Pancreas (tissue), 10 donors: ENCODE data around the gene C19orf44. TPM values are rescaled to one million over a fixed set of nuclear protein-coding genes. Genes with fewer than 3 reads are reported as not detected.
A peak's percentile ranks its signal among the peaks of the same experiment; 100 is the strongest.

Source experiments
- ATAC-seq, 4 donors: fragments of 200-7000 bp; cut with Tn5 transposase; one replicate each; pipeline versions ENCODE4 v1.8.0 to v1.9.1; 2020; ENCODE audit warnings: mild to moderate bottlenecking in 4 of 4, moderate library complexity in 4 of 4
- DNase-seq, 6 donors: peaks; one replicate each; pipeline ENCODE4 v3.0.0-alpha.2; 2020
- FAIRE-seq: peaks from 2 replicates; lab custom pipeline; 2012; peaks lifted over from hg19 to GRCh38; lab: Jason Lieb, UNC
- H3K27ac ChIP-seq, 4 donors: fragments of 200-600 bp; sonication (generic); 1 replicate in 3 of 4; 2 replicates in 1 of 4; pipeline versions ENCODE4 v1.5.0 to v1.8.0; 2020
- H3K27me3 ChIP-seq, 4 donors: fragments of 200-600 bp; one replicate each; pipeline ENCODE4 v1.8.0; 2021
- H3K36me3 ChIP-seq, 3 donors: fragments of 200-600 bp; sonication (generic) in 1 of 3; one replicate each; pipeline versions ENCODE4 v1.5.0 to v1.8.0; 2020 to 2021
- H3K4me1 ChIP-seq, 3 donors: fragments of 200-600 bp; one replicate each; pipeline ENCODE4 v1.8.0; 2021
- H3K4me3 ChIP-seq, 4 donors: fragments of 200-600 bp; sonication (generic) in 2 of 4; one replicate each; pipeline versions ENCODE4 v1.5.0 to v1.8.0; 2020 to 2021
- H3K9me3 ChIP-seq, 4 donors: fragments of 200-600 bp; one replicate each; pipeline ENCODE4 v1.8.0; 2021
- CTCF ChIP-seq, 4 donors: fragments of 200-600 bp; sonication (generic) in 3 of 4; IDR thresholded peaks; one replicate each; pipeline versions ENCODE4 v1.5.0 to v1.8.0; 2021; ENCODE audit warnings: antibody characterized with exemption in 4 of 4
- WGBS, 2 donors: extraction: QIAGEN DNeasy Blood & Tissue Kit; methylation state at CpG; one replicate each; pipeline ENCODE4 v1.1.7; 2013; 5-methylcytosine and 5-hydroxymethylcytosine counted together
- intact Hi-C, 3 donors: fragments of 100-400 bp; cut with DNase I; formaldehyde crosslinking; loops; one replicate each; pipeline versions ENCODE4 v1.11.1 to v1.14.2; 2022
- polyA plus RNA-seq, 2 donors: library from polyadenylated mRNA; stranded (reverse); fragments of 200-250 nt; gene quantifications; one replicate each; pipeline ENCODE4 v1.2.3, GENCODE V29; 2013
- total RNA-seq, 6 donors: library from RNA; stranded (reverse); fragmentation: NEBNext Ultra II Directional in 4 of 6; extraction: Animal tissue kit (Norgen Biotek cat#: 25700) in 4 of 6; gene quantifications; one replicate each; pipeline versions ENCODE4 v1.2.1 to v1.2.4, GENCODE V29; 2021 to 2023
- donor health status: healthy with polysubstance abuse.
- donor health status: DM: no; HTN: no; CAD: no; lungs with moderate emphysema.
- donor health status: DM: no; HTN: no; CAD: no.
- donor health status: control.
- donor health status: control.
- donor health status: Bipolar disorder and iron deficiency.
- donor health status: DM: yes; HTN: yes; CAD: no.
- donor health status: DM: no; HTN: no; CAD: no.
- donor health status: DM: no; HTN: no; CAD: no.
- donor health status: DM: yes; HTN: yes; CAD: no.

The C19orf44 gene
- total and polyA plus RNA-seq, 8 donors, result 1.9 to 7.4 (median 3.6) TPM

GRCh38 chr19:16569609-16570320 is 73.6 kb downstream of the C19orf44 start:
- FAIRE-seq (no peak), ATAC-seq (peak; percentile 31 to 51 (median 43)), DNase-seq (peak in 4 of 6 donors; percentile 55 to 78 (median 72))
- Histone ChIP-seq H3K27ac (peak overlapping the region; percentile 0 to 87 (median 56)), H3K4me1 (peaks cover 15 to 50% (median 29%) of the 10 kb centered on the region in 3 donors), H3K36me3 (peaks cover 2 to 20% (median 13%) of the 10 kb centered on the region in 3 donors), H3K9me3 (no peaks in the 10 kb centered on the region), H3K4me3 (peak overlapping the region in 1 of 4 donors; percentile 97), H3K27me3 (no peaks in the 10 kb centered on the region)
- intact Hi-C loops, result loop anchor here in 2 of 3 donors (10.0 kb wide), 1 partner anchor 55 kb away; the partner anchor contains the start of gene MED26 (in 2 of the 2)
- WGBS, 2 donors, result 48 to 50% methylated on average over 17 of the region's 17 CpGs
- no peak for TF ChIP-seq CTCF (IDR thresholded peaks at IDR 0.05)

Other genes starting within 250 kb of the C19orf44 start
- gene KLF2, start 171.6 kb upstream of the C19orf44 start, total RNA-seq, result 10 to 100 TPM in 2 of 6 donors, 1 to 10 TPM in 4; 3.1 to 12.0 (median 5.8) TPM
- 1 to 10 TPM; 3.4 to 3.7 TPM for gene KLF2, start 171.6 kb upstream of the C19orf44 start, polyA plus RNA-seq
- 10 to 100 TPM; 14.8 to 21.1 (median 16.8) TPM for gene EPS15L1, start 24.4 kb upstream of the C19orf44 start, total RNA-seq
- 10 to 100 TPM; 15.2 to 18.2 TPM for gene EPS15L1, start 24.4 kb upstream of the C19orf44 start, polyA plus RNA-seq
- gene CALR3, start 227 bp upstream of the C19orf44 start, total RNA-seq, result not detected
- under 1 TPM in 1 of 2 donors, not detected in 1; 0.07 TPM for gene CALR3, start 227 bp upstream of the C19orf44 start, polyA plus RNA-seq
- gene CHERP, start 46.0 kb downstream of the C19orf44 start, total RNA-seq, result 10 to 100 TPM; 11.0 to 21.7 (median 16.6) TPM
- 10 to 100 TPM; 23.8 to 26.8 TPM for gene CHERP, start 46.0 kb downstream of the C19orf44 start, polyA plus RNA-seq
- gene SLC35E1, start 76.0 kb downstream of the C19orf44 start, total RNA-seq, result 10 to 100 TPM; 32.1 to 42.1 (median 35.5) TPM
- gene SLC35E1, start 76.0 kb downstream of the C19orf44 start, polyA plus RNA-seq, result 10 to 100 TPM; 22.9 to 28.2 TPM
- 1 to 10 TPM; 3.9 to 7.1 (median 4.4) TPM for gene MED26, start 131.8 kb downstream of the C19orf44 start, total RNA-seq
- 1 to 10 TPM; 3.7 to 3.8 TPM for gene MED26, start 131.8 kb downstream of the C19orf44 start, polyA plus RNA-seq
- gene SMIM7, start 163.8 kb downstream of the C19orf44 start, total RNA-seq, result 10 to 100 TPM; 34.1 to 56.1 (median 43.7) TPM
- 10 to 100 TPM; 49.3 to 77.8 TPM for gene SMIM7, start 163.8 kb downstream of the C19orf44 start, polyA plus RNA-seq
- gene TMEM38A, start 164.7 kb downstream of the C19orf44 start, total RNA-seq, result 1 to 10 TPM; 1.2 to 3.5 (median 2.0) TPM
- 1 to 10 TPM; 1.4 to 4.0 TPM for gene TMEM38A, start 164.7 kb downstream of the C19orf44 start, polyA plus RNA-seq
- gene NWD1, start 223.5 kb downstream of the C19orf44 start, total RNA-seq, result 1 to 10 TPM in 5 of 6 donors, under 1 TPM in 1; 0.79 to 1.8 (median 1.2) TPM
- 1 to 10 TPM in 1 of 2 donors, under 1 TPM in 1; 0.57 to 1.3 TPM for gene NWD1, start 223.5 kb downstream of the C19orf44 start, polyA plus RNA-seq